GM12872 (cell line): ENCODE data around the gene DISP2.

Experiments
- TF ChIP-seq, protein P1 (sequence below): IDR thresholded peaks from 3 replicates; pipeline ENCODE4 v1.5.1; 2011; ENCODE audit warnings: low read depth, mild to moderate bottlenecking, low read length, moderate library complexity; ENCODE audit not compliant: insufficient read depth

Gene DISP2, protein sequence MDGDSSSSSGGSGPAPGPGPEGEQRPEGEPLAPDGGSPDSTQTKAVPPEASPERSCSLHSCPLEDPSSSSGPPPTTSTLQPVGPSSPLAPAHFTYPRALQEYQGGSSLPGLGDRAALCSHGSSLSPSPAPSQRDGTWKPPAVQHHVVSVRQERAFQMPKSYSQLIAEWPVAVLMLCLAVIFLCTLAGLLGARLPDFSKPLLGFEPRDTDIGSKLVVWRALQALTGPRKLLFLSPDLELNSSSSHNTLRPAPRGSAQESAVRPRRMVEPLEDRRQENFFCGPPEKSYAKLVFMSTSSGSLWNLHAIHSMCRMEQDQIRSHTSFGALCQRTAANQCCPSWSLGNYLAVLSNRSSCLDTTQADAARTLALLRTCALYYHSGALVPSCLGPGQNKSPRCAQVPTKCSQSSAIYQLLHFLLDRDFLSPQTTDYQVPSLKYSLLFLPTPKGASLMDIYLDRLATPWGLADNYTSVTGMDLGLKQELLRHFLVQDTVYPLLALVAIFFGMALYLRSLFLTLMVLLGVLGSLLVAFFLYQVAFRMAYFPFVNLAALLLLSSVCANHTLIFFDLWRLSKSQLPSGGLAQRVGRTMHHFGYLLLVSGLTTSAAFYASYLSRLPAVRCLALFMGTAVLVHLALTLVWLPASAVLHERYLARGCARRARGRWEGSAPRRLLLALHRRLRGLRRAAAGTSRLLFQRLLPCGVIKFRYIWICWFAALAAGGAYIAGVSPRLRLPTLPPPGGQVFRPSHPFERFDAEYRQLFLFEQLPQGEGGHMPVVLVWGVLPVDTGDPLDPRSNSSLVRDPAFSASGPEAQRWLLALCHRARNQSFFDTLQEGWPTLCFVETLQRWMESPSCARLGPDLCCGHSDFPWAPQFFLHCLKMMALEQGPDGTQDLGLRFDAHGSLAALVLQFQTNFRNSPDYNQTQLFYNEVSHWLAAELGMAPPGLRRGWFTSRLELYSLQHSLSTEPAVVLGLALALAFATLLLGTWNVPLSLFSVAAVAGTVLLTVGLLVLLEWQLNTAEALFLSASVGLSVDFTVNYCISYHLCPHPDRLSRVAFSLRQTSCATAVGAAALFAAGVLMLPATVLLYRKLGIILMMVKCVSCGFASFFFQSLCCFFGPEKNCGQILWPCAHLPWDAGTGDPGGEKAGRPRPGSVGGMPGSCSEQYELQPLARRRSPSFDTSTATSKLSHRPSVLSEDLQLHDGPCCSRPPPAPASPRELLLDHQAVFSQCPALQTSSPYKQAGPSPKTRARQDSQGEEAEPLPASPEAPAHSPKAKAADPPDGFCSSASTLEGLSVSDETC (N-terminal part only)

DNA sequence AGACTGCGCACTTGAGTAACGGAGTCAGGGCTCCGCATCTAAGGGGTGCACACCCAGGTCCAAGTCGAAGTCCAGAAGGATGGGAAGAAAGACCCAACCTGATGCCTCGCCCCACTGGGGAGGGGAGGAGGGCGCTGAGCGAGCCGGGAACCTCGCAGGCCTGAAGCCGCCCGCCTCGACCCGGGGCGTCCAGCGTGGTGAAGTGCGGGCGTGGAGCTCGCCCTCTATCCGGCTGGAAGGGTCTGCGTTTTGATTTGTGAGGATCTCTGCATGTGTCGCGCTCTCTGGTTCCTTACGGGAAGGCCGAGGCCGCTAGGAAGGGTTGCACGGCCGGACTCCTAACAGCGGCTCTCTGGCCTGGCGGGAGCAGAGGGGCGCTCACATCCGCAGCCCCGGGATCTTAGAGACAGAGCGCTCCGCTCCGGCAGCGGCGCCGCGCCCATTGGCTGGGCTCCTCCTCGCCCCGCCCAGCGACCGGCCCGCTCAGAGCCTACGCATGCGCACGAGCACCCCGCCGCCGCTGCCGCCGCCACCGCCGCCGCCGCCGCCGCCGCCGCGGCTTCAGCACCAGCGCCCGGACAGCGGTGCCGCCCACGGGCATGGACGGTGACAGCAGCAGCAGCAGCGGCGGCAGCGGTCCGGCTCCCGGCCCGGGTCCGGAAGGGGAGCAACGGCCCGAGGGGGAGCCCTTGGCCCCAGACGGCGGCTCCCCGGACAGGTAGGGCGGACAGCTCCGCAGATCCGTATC is at the start of gene DISP2:
TSS of gene DISP2 (plus strand) at position 497 of the 748 bp plus-strand sequence. CDS start at position 600, 103 bp downstream.
- TF ChIP-seq, protein P1, sequence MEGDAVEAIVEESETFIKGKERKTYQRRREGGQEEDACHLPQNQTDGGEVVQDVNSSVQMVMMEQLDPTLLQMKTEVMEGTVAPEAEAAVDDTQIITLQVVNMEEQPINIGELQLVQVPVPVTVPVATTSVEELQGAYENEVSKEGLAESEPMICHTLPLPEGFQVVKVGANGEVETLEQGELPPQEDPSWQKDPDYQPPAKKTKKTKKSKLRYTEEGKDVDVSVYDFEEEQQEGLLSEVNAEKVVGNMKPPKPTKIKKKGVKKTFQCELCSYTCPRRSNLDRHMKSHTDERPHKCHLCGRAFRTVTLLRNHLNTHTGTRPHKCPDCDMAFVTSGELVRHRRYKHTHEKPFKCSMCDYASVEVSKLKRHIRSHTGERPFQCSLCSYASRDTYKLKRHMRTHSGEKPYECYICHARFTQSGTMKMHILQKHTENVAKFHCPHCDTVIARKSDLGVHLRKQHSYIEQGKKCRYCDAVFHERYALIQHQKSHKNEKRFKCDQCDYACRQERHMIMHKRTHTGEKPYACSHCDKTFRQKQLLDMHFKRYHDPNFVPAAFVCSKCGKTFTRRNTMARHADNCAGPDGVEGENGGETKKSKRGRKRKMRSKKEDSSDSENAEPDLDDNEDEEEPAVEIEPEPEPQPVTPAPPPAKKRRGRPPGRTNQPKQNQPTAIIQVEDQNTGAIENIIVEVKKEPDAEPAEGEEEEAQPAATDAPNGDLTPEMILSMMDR: no peak

DNA sequence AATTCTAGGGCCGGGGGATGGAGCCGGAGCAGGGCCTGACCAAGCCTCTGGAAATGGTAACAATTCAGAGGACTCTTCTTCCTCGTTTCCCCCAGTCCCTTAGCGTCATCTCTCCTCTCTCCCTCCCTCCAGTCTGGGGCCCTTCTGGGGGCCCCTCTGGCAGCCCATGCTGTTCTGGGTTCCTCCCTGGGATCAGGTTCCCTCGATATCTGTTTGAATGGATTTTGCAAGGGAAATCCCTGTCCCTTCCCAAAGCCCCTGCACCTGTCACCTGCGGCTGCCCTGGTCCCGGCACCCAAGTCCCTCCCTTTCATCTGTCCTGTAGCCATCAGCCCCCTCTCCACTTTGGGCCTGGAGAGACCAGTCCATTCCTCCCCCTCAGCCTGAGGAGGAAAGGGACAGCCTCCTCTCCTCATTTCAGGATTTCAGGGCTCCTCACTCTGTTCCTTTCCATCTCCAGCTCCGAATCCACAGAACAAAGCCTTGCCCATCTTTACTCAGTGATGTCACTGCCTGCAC is 48.6 kb upstream of the DISP2 start:
- TF ChIP-seq, protein P1: no peak

DNA sequence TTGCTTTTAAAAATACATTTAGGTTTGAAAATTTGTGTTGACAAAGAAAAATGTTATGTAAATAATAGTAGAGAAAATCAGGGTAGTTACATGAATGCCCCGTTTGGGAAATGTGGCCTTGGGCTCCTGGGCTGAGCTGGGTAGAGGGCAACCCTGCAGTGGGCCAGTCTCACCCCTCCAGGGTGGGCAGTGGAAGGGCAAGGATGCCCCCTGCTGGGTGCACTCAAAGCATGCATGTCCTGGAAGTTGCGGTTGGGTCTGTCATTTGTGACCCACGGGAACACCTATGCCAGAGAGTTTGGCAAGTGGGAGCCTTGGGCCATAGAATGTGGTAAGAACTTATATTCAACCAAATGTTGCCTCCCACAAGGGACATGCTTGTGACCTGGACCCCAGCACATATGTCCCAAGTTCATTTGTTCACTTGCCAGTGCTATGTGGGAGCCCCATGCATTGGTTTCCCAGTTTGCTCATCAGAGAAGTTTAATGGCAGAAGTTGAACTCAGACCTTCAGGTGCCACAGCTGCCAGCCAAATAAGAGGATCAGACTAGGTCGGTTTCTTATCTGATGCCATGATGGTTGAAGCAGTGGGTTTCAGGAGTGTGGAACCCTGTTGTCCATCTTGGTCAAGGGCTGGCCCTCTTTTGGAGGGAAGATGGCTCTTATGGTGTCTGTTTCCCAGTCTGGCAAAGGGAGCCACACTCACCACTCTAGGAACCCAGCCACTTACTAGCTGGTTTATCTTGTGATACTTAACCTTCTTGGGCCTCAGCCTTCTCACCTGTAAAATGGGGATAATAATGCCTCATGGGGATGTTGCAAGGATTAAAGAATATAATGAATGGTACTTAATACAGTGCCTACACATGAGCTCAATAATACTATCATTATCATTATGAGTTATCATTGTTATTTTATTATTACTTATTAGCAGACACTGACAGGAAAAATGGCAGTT is 47.7 kb upstream of the DISP2 start:
- TF ChIP-seq, protein P1: peak; percentile 89

DNA sequence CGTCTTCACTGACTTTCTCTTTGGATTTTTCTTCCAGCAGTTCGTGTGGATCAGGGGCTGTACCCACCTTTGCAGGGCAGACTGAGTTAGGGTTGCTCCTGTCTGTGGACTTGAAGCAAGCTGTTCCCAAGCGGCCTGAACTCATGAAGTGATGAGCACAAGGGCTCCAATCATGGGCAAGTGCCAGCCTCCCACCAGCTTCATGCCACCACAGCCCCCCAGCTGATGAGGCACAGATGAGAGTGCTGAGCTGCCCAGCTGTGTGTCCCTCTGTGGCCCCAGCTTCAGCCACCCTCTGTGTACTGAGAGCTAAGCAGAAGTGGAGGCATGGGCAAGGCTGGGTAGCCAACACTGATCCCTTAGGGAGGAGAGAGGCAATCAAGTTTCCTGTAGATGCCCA is 47.0 kb upstream of the DISP2 start:
- TF ChIP-seq, protein P1: no peak

DNA sequence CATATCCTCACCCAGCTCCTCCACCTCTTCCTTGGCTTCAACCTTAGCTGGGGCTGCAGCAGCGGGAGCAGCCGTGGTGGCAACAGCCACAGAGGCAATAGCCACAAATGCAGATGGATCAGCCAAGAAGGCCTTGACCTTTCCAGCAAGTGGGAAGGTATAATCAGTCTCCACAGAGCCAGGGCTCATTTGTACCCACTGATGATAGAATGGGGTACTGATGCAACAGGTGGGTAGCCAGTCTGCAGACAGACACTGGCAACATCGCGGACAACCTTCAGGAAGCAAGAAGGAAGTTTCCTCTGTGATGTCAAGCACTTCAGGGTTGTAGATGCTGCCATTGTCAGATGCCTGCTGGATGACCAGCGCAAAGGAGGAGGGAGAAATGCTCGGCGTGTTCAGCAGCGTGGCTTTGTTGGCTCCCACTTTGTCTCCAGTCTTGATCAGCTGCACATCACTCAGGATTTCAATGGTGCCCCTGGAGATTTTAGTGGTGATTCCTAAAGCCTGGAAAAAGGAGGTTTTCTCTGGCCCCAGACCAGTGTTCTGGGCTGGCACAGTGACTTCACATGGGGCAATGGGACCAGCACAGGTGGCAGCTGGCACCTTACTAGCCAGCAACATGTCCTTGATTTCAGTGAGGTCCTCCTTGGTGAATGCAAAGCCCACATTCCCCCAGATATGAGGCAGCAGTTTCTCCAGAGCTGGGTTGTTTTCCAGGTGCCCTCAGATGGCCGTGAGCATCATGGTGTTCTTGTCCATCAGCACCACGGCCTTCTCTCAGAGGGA is 45.5 kb upstream of the DISP2 start:
- TF ChIP-seq, protein P1: no peak
